GM19397 (cell line): Measurements from ENCODE around the gene MTHFR.

Experiments
- ATAC-seq: cut with Tn5 transposase; IDR thresholded peaks from one replicate; pipeline ENCODE4 v1.9.1; 2021; ENCODE audit warnings: mild to moderate bottlenecking, moderate library complexity; ENCODE audit not compliant: unreplicated experiment

The MTHFR gene

GRCh38 chr1:11799099-11799498, 6.7 kb downstream of the MTHFR start:
- no peak for ATAC-seq

DNA sequence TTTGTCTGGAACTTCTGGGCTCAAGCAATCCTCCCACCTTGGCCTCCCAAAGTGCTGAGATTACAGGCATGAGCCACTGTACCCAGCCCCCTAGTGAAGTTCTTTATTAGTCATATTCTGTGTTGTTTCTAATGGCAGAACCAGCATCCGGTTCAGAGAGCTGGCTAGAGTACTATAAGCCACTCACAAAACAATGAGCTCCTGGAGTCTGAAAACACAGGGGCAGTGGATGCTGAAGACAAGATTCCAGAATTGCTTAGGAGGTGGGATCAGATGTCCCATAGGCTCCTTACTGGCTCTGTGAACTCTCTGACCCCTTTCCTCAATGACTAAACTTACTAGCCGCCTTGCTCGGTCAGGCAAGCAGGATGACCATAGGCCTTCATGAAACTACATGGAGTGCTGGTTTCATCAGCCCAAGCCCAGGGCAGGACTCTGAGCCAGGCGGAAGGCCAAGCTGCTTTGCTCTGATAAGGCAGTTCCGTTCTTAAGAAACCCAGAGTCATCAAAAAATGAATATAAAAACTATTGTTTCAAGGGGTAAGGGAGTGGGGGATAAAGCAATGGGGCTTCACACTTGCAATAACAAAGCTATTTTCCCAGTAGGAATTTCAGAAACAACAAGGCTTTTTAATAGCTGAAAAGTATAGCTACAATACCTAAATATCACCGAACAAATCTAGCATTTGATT, 8.1 kb downstream of the MTHFR start:
- no peak for ATAC-seq

- ATAC-seq = no peak
Measured at GRCh38 chr1:11796036-11796828, 9.5 kb downstream of the MTHFR start.

- ATAC-seq = no peak
Measured at GRCh38 chr1:11795238-11795890, 10.4 kb downstream of the MTHFR start.

DNA sequence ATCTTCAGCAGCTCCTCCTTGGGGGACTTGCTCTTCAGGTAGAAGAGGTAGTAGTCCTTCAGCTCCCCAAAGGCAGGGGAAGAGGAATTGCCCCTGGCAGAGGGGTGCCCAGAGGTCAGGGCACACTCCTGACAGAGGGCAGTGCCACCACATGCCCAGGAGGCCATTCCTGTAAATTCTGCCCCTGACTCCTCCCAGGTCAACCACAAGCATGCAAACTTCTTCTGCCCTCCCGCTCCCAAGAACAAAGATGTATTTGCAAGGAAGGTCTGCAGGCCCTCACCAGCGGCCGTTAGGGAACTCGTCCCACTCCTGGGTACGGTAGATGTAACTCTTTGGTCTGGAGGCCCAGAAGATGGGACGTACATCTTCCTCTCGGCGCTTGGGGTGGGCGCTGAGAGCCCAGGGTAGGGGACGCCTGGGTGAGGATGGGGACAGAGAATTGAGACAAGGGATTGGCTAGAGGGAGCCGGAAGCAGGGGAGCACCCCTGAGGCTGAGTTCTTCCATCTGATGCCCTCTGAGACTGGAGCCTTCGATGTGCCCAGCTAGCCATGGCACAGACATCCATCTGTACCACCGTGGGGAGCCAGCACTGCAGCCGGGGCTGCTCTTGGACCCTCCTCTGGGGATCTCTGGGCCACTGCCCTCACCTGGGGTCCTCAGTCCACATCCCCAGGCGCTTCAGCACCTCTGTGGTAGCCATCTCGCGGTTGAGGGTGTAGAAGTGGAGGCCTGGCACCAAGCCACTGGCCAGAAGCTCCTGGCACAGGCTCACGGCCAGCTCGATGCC, 11.1 kb downstream of the MTHFR start:
- no peak for ATAC-seq

GRCh38 chr1:11793819-11794218, 11.9 kb downstream of the MTHFR start:
- no peak for ATAC-seq

- ATAC-seq = no peak
Measured at GRCh38 chr1:11792106-11792505, 13.7 kb downstream of the MTHFR start.

- ATAC-seq = no peak
Measured at GRCh38 chr1:11790880-11791715, 14.7 kb downstream of the MTHFR start.

DNA sequence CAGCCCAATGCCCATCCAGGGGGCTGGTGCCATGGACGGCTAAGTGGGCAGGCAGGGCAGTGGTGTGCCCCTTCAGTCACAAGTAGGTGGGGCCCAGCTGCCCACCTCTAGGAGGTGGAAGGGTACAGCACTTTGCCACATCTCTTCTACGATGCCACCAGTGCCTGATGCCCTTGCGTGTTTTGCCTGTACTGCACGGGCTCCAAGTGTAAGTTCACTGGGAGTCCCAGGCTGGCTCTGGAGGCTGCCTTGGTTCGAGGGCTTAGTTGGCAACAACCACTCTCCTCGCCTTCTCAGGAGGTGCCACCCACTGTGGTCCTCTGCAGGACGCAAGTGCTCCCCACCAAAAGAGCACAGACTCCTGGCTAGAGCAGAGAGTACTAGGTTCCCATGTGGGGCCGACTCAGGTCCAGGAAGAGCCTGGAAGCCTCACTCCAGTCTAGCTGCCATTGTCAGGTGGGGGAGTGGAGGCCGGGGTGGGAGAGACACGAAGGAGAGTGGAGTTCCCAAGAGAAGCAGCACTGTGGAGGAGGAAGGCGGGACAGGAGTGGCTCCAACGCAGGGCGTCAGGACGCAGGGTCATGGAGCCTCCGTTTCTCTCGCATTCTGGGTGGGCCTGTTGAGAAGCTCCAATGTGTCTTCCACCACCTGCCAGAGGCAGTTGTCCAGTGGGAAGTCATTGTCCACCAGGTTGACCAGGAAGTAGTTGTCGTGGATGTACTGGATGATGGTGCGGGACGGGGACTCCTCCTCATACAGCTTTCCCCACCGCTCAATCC, 15.5 kb downstream of the MTHFR start:
- no peak for ATAC-seq

GRCh38 chr1:11789126-11790067, 16.4 kb downstream of the MTHFR start:
- no peak for ATAC-seq

DNA sequence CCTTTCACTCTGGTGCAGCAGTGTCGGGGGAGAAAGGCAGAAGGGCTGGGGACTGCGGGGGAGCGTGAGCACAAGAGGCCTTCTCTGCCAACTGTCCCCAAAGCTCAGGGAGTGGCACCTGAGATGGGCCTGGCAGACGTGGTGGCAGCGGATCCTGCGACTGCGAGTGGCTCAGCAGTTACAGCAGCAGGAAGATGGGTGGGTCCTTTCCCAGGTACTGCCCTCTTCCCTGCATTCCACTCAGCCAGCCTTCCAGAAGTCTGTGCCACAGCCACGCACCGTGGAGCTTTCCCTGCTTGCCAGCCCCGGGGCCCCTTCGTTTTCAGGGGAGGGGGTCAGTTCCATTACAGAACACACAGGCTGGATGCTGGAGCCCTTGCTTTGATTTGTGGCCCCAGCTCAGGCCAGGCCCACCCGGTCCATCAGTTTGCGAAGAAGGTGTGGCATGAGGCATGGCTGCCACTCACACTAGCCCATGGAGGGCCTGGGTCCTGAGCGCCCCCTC, 17.2 kb downstream of the MTHFR start:
- no peak for ATAC-seq

- no peak for ATAC-seq
Measured at GRCh38 chr1:11787804-11788436, 17.8 kb downstream of the MTHFR start.

DNA sequence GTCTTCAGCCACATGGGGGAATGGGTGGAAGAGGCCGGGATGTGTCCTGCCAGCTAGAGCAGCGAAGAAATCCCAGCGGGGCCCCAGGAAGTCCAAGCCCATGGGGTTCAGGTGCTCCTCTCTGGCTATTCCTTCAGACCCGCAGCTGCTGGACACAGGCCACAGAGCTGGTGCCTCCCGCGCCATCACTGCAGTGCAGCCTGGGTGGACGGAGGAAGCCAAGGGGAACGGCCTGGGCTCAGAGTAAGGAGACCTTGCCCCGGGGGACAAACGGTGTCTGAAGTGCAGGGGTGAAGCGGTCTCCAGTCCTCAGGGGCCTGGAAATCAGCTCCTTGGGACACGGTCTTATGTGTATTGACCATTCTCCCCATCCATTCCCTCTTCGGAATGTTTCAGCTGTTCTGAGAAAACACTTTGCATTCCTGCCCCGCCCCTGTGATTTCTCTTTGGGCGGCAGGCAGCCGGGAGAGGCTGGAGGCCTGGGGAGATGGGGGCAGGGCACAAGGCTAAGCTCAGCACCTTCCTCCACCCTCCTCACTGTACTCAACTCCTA, 18.4 kb downstream of the MTHFR start:
- no peak for ATAC-seq

GRCh38 chr1:11786168-11786567, 19.6 kb downstream of the MTHFR start:
- ATAC-seq = no peak

GRCh38 chr1:11784993-11785769, 20.6 kb downstream of the MTHFR start:
- no peak for ATAC-seq

- no peak for ATAC-seq
Measured at GRCh38 chr1:11784256-11784992, 21.3 kb downstream of the MTHFR start.
